CD4-positive, alpha-beta T cell (primary cell): Measurements from ENCODE around the gene MASP2. TPM values are rescaled to one million over a fixed set of nuclear protein-coding genes. Genes with fewer than 3 reads are reported as not detected.

Experiments
- ATAC-seq: fragments of 200-7000 bp; cut with Tn5 transposase; one replicate; pipeline ENCODE4 v1.10.0; 2022; ENCODE audit warnings: mild to moderate bottlenecking; ENCODE audit not compliant: poor library complexity
- CTCF ChIA-PET: fragments of 350-600 bp; sonication (Branson Sonifier 250); formaldehyde crosslinking; loops from one replicate; lab custom pipeline; 2021; ENCODE audit warnings: antibody characterized with exemption, inconsistent platforms; lab: Charles Lee
- POLR2A ChIA-PET: fragments of 350-600 bp; sonication (Branson Sonifier 250); formaldehyde crosslinking; loops from one replicate; lab custom pipeline; 2021; ENCODE audit warnings: antibody characterized with exemption, inconsistent platforms; lab: Charles Lee
- DNase-seq, 14 experiments: peaks; one replicate each; pipeline ENCODE4 v3.0.0-alpha.2; 2013 to 2020; ENCODE audit warnings: mixed read lengths in 2 of 14
- H3K27ac ChIP-seq, 2 donors: one replicate each; pipeline versions ENCODE4 v1.5.1 to v1.7.0; 2013; ENCODE audit warnings: low read length in 2 of 2, low read depth in 1 of 2, mild to moderate bottlenecking in 1 of 2
- H3K27me3 ChIP-seq, 2 experiments: 1 replicate in 1 of 2; 2 replicates in 1 of 2; pipeline versions ENCODE4 v1.6.1 to v1.7.0; 2013; ENCODE audit warnings: low read length in 2 of 2, control low read depth in 1 of 2, mild to moderate bottlenecking in 1 of 2, moderate library complexity in 1 of 2; ENCODE audit not compliant: insufficient read depth in 2 of 2, control insufficient read depth in 1 of 2
- H3K36me3 ChIP-seq: one replicate; pipeline ENCODE4 v1.6.1; 2013; ENCODE audit warnings: low read length, control low read depth; ENCODE audit not compliant: insufficient read depth
- H3K4me1 ChIP-seq: one replicate; pipeline ENCODE4 v1.6.1; 2013; ENCODE audit warnings: low read length, control low read depth; ENCODE audit not compliant: insufficient read depth
- H3K4me3 ChIP-seq: one replicate; pipeline ENCODE4 v1.5.1; 2013; ENCODE audit warnings: mild to moderate bottlenecking, low read length, moderate library complexity
- H3K9me3 ChIP-seq, 2 experiments: 1 replicate in 1 of 2; 2 replicates in 1 of 2; pipeline versions ENCODE4 v1.6.1 to v1.7.0; 2013; ENCODE audit warnings: low read length in 2 of 2, mild to moderate bottlenecking in 2 of 2, control low read depth in 1 of 2, moderate library complexity in 1 of 2; ENCODE audit not compliant: control insufficient read depth in 1 of 2, insufficient read depth in 1 of 2
- H3K27ac Mint-ChIP-seq: one replicate; pipeline ENCODE4 v1.8.0; 2020; ENCODE audit warnings: mixed read lengths
- H3K27me3 Mint-ChIP-seq: one replicate; pipeline ENCODE4 v1.8.0; 2021; ENCODE audit warnings: mixed read lengths
- H3K36me3 Mint-ChIP-seq: one replicate; pipeline ENCODE4 v1.8.0; 2021; ENCODE audit warnings: low read depth, mixed read lengths
- H3K4me1 Mint-ChIP-seq: one replicate; pipeline ENCODE4 v1.8.0; 2021; ENCODE audit warnings: low read depth, mixed read lengths
- H3K4me3 Mint-ChIP-seq: one replicate; pipeline ENCODE4 v1.8.0; 2020; ENCODE audit warnings: mild to moderate bottlenecking, mixed read lengths
- H3K9me3 Mint-ChIP-seq: one replicate; pipeline ENCODE4 v1.8.0; 2020; ENCODE audit warnings: mixed read lengths
- CTCF ChIP-seq: fragments of 200-600 bp; IDR thresholded peaks from one replicate; pipeline ENCODE4 v1.8.0; 2022; ENCODE audit warnings: antibody characterized with exemption, mild to moderate bottlenecking
- intact Hi-C, 2 experiments: fragments of 100-400 bp; cut with DNase I in 1 of 2; cut with micrococcal nuclease in 1 of 2; formaldehyde crosslinking; loops; one replicate each; pipeline versions ENCODE4 v1.15.1 to v1.9.0; 2023 to 2025; cut with DNase I, micrococcal nuclease
- total RNA-seq, 174 experiments: library from RNA in 2 of 174; stranded (reverse) in 2 of 174; gene quantifications; one replicate each; pipeline ENCODE4 v1.2.3 and lab custom pipeline; 2021 to 2026

The MASP2 gene
- total RNA-seq, 2 experiments from 2014 or later, result 0.27 to 0.53 TPM

DNA sequence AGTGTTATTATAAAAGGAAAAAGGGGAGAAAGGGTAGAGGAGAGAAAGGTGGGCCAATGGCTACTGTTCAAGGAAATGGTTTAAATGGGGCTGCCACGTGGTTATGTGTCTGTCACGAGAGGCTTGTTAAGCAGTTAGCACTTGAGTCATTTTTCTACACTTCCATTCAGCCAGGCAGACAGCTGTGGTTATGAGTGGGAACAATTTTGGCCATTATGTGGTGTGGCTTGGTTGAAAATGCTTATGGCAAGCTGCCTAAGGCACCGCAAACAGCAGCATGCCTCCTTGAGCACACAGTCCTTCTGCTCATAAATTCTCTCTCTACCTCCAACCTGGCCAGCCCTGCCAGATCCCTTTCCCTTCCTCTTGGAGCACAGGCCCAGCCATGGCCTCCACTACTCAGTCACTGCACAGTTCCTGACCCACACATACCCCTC lies 15.9 kb upstream of the MASP2 start:
- peaks cover 30% of the 10 kb centered on the region for H3K4me1 ChIP-seq
- no peaks in the 10 kb centered on the region for H3K9me3 Mint-ChIP-seq
- H3K27me3 ChIP-seq, result no peaks in the 10 kb centered on the region
- peaks cover 39% of the 10 kb centered on the region for H3K4me1 Mint-ChIP-seq
- peak overlapping the region; percentile 61 for H3K27ac Mint-ChIP-seq
- H3K4me3 Mint-ChIP-seq, result peak overlapping the region; percentile 79
- CTCF ChIA-PET, result interaction anchor here (7.0 kb wide), 1 partner anchor 25 kb away, joined by 53 read pairs; no protein-coding TSS in a partner anchor
- H3K36me3 ChIP-seq, result peaks cover 32% of the 10 kb centered on the region
- H3K9me3 ChIP-seq, result no peaks in the 10 kb centered on the region
- DNase-seq (peak in 1 of 14 experiments; percentile 27), ATAC-seq (no peak)
- H3K27me3 Mint-ChIP-seq, result no peaks in the 10 kb centered on the region
- H3K36me3 Mint-ChIP-seq, result peaks cover 65% of the 10 kb centered on the region
- POLR2A ChIA-PET, result interaction anchor here (1.2 kb wide), 1 partner anchor 37 kb away, joined by 3 read pairs; the partner anchor contains the start of gene EXOSC10
- TF ChIP-seq CTCF, result no peak
- intact Hi-C loops, result no loop called here
- no peak overlapping the region for H3K4me3 ChIP-seq
- no peak overlapping the region for H3K27ac ChIP-seq

- H3K4me3 Mint-ChIP-seq, result peak overlapping the region; percentile 96
- H3K27me3 Mint-ChIP-seq, result no peaks in the 10 kb centered on the region
- peaks cover 32% of the 10 kb centered on the region for H3K4me1 ChIP-seq
- DNase-seq (no peak), ATAC-seq (no peak)
- H3K4me3 ChIP-seq, result no peak overlapping the region
- POLR2A ChIA-PET, result interaction anchor here (3.2 kb wide), 1 partner anchor 49 kb away, joined by 14 read pairs; the partner anchor contains the start of gene TARDBP
- intact Hi-C loops, result loop anchor here in 1 of 2 experiments (2.0 kb wide), 1 partner anchor 49 kb away; the partner anchor contains the start of gene TARDBP
- peaks cover 30% of the 10 kb centered on the region for H3K36me3 ChIP-seq
- CTCF ChIA-PET, result interaction anchor here (0.6 to 7.0 kb wide), 3 partner anchors 14 to 37 kb away, joined by 3 to 53 read pairs (median 4); no protein-coding TSS in a partner anchor
- H3K27ac Mint-ChIP-seq, result peak overlapping the region; percentile 71
- H3K9me3 ChIP-seq, result no peaks in the 10 kb centered on the region
- peaks cover 39% of the 10 kb centered on the region for H3K4me1 Mint-ChIP-seq
- H3K27me3 ChIP-seq, result no peaks in the 10 kb centered on the region
- peak overlapping the region in 1 of 2 donors; percentile 5 for H3K27ac ChIP-seq
- peaks cover 64% of the 10 kb centered on the region for H3K36me3 Mint-ChIP-seq
- no peak for TF ChIP-seq CTCF
- H3K9me3 Mint-ChIP-seq, result no peaks in the 10 kb centered on the region
Observed at GRCh38 chr1:11061652-11062365, 14.8 kb upstream of the MASP2 start.

GRCh38 chr1:11059968-11060830 lies 13.2 kb upstream of the MASP2 start, which contains the start of gene SRM:
TSS of gene SRM (minus strand) at chr1:11060018. CDS start at chr1:11059943, 75 bp downstream.
- H3K9me3 Mint-ChIP-seq, result no peaks in the 10 kb centered on the region
- H3K9me3 ChIP-seq, result no peaks in the 10 kb centered on the region
- intact Hi-C loops, result loop anchor here (1.0 to 5.0 kb wide), 4 partner anchors 23 to 212 kb away; partner anchors contain the start of genes EXOSC10 (in 1 of the 2), TARDBP (in 1 of the 2) and UBIAD1 (in 1 of the 2)
- no peaks in the 10 kb centered on the region for H3K27me3 Mint-ChIP-seq
- DNase-seq, result peak; percentile 76 to 96 (median 89)
- H3K36me3 Mint-ChIP-seq, result peaks cover 52% of the 10 kb centered on the region
- peak within 1 kb of the TSS; percentile 76 for H3K4me3 ChIP-seq
- ChIA-PET POLR2A (interaction anchor here (0.8 to 3.2 kb wide), 13 partner anchors 10 to 848 kb away, joined by 3 to 31 read pairs (median 6); partner anchors contain the start of genes EXOSC10, MTOR and TARDBP), CTCF (interaction anchor here (1.3 to 7.0 kb wide), 2 partner anchors 12 to 22 kb away, joined by 4 to 53 read pairs; no protein-coding TSS in a partner anchor)
- H3K27ac ChIP-seq, result peak within 1 kb of the TSS; percentile 25 to 57
- peak within 1 kb of the TSS; percentile 77 for H3K27ac Mint-ChIP-seq
- no peak for TF ChIP-seq CTCF
- peak; percentile 96 for ATAC-seq
- H3K36me3 ChIP-seq, result peaks cover 23% of the 10 kb centered on the region
- H3K4me3 Mint-ChIP-seq, result peak within 1 kb of the TSS; percentile 96
- peaks cover 39% of the 10 kb centered on the region for H3K4me1 Mint-ChIP-seq
- H3K4me1 ChIP-seq, result peaks cover 32% of the 10 kb centered on the region
- H3K27me3 ChIP-seq, result no peaks in the 10 kb centered on the region
